NCI-H510A treated with DMSO at 0.1 percent for 48 hours (cell line): Measurements from ENCODE around the gene WDR48.

Source experiments
- DNase-seq: peaks from one replicate; lab custom pipeline; 2025; lab: John Stamatoyannopoulos, UW

The WDR48 gene

DNA sequence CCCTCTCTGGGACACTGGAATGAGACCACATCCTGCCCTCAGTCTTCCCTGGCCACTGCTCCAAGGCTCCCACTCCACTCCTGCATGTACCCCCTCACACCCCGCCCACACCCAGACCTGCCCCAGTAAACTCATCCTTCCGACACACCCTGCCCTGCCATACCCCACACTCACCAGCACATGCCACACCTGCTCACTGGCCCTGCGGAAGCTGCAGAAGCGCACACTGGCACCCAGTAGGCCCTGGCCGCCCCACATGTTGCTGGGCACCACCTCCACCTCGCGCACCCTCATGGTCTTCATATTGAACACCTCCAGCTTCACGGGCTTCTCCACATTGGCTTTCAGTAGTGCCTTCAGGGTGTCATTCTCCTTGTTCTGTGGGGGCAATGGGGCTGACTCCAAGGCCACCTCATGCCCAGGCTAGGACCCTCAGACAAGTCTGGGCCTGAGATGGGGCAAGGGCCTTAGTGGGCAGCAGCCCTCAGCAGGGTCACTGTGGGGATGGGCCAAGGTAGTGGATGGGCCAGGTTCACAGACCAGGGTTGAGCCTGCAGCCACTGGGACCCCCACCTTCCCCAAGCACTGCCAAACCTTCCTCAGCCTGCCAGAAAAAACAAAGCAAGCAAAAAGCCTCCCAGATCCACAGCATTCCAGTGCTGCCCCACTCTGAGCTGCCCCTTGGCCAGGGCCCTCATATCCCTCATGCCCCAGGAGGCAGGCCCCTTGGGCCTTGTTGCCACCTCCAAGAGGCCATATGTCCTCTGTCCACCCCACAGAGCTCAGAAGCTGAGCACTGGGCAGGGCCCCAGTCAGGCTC, 50.9 kb downstream of the WDR48 start:
- no peak for DNase-seq

DNA sequence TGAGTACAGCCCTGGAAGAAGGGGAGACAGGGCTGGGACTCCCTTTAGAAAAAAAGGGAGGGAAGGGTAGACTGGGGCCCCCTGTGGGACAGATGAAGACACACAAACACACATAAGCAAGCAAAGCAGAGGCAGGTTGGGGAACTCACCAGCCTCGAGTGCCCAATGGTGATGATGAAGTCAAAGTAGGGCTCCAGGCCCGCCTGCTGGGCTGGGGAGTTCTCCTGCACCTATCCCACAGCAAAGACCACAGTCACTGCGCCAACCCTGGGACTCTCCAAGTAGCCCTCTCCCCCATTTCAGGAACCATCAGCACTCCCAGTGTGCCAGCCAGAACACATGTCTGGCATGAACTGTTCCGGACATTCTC, 51.5 kb downstream of the WDR48 start:
- DNase-seq = no peak

DNA sequence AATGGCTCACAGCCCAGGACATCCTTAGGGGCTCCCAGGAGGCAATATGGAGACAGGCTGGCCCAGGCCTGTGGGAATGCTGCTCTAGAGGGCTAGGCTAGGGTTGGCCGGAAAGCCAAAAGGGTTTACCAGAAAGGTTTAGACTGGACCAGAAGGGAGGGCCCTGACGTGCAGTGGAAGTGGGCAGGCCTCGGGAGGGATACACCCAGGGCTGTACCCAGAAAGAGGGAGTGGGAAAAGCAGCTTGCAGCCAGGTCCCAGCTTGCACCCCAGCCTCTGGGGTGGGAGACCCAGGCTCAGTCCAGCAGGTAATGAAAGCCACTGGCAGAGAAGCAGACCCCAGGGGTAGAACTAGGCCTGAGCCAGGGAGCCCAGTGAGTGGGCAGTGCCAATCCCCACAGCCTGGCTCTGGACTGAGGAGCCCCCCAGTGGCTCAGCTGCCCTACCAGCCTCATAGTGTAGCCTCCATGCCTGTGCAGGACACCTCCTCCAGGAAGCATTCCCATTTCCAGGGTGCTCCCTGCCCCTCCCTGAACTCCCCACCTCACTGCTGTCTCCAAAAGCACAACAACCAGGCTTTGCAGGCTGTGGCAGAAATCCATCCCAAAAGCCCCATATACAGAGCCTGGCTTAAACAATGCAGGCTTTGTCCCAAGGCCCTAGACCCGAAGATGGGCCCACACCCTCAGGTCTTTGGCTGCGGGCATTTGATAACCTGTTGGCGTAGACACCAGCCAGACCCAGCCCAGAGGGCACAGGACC, 52.2 kb downstream of the WDR48 start:
- DNase-seq = no peak

DNA sequence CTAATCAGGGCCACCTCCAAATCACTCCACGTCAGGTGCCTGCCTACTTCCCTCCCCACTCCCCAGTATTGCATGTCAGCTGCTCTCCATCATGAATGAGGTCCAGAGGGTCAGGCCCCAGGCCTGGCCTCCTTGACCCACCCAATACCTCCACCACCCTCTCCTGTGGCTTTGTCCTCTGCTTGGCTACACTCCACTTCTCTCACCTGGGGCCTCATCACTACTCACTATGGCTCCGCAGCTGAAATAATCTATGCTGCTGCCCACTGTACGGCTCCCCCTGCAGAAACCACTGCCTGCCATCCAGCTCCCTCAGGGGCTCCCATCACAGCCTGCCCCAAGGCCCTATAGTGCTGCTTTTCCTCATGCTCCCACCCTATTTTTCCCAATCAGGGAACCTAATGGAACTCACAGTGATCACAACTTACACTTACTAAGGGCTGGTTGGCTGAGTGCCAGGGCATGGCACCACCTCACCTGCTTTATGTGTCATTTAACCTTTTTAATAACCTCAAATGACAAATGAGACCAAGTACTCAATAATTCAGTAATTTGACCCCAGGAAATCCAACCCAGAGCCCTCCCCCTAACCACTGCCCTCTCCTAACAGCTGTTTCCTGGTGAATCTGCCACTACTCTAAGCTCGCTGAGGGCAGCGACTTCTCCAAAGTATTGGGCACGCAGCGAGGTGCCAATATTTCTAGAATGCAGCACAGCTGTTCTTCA, 53.3 kb downstream of the WDR48 start:
- DNase-seq = peak; percentile 29

DNA sequence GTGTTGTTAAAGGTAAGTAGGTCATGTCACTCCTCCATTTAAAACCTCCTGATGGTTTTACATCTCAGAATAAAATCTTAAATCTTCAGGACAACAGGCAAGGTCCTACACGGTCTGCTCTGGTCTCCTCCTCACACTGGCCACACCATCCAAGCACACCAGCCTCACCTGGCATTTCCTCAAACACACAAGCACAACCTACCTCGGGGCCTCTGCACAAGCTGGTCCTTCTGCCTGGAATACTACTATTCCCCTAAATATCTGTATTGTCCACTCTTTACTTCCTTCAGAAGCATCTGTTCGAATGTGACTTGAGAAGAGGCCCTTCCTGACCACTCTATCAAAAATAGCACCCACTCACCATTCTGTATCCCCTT, 53.9 kb downstream of the WDR48 start:
- DNase-seq = no peak

DNA sequence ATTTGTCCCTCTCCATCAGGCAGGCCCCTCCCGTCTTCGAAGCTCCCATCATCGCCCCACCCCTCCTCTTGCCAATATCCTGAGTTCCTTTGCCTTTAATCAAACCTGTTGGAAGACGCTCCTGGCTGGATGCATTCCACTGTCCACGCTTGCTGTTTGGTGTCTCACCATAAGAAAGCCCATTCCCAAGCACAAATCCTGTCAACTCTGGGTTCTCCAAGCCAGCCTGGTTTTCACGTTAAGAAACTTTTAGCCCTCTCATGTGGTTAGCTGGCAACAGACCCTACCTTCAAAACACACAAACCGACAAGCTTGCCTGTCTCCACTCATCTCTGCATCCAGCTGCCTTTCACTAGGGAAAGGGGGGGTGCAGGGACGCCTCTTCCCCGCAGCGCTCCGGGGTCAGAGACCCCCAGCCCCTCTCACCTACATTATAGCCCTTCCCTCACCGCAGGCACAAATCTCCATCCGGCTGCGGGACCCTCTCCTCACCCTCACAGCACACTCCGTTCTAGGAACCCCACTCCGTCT, 54.5 kb downstream of the WDR48 start:
- no peak for DNase-seq

DNA sequence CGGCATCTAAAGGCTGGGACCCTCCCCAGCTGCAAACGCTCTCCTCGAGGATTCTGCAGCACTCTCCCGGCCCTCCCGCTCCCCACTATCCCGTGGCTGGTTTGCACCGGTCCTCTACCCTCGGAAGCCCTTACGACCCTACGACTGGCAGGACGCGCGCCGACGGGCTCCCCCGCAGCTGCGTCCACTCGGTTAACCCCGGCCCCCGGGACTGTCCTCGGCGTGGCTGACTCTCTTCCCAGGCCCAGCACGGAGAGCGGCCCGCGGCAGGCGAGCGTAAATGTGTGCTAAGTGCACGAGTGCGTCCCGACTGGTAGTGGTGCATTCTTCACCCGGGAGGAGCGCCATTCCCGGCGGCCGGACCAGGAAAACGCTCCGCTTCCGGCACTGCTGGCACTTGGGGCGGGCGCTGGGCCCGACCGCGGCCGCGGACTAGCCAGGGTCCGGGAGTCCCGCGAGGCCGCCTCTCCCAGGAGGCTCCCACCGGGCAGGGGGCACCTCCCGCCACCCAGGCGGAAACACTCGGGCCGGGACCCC, 55.1 kb downstream of the WDR48 start:
- DNase-seq = no peak

DNA sequence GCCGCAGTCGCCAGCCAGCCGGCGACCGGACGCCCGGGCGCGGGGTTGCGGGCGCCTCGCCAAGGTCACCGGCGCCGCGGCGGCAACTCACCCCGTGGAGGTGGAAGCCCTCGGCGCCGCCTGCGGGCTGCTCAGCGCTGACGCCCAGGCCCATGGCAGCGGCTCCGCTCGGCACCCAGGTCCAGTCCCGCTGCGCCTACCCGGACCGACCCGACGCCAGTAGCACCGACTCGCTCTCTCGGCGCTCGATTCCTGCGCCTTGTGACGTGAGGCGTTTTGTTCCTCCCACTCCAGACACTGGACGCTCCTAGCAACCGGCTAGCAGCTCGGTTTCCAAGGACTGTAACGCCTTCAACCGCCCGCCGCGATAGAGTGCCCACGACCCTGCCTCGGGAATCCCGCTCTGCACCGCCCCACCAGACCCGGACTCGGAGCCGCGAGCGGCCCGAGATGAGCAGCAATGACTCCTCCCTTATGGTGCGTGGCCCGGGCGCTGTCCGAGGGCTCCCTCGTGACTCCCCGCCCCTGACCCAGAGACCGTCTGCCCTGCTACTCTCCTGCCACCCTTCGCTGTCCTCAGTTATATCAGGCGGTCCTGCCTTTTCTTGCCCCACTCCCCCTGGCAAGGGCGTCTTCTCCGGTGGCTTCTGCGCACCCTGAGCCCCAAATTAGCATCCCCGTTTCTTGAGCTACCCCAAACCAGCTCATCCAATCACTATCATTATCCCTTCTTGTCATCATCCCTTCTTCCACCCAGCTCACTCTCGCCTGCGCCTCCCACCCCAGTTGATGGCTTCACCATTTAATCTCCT, 55.8 kb downstream of the WDR48 start, which contains the start of the genes GORASP1 and TTC21A:
Gene GORASP1 (minus strand): TSS at position 240 of the 812 bp plus-strand sequence. CDS start 86 bp downstream, at position 154.
Gene TTC21A (plus strand): TSS at position 293 of the 812 bp plus-strand sequence. CDS start 158 bp downstream, at position 451.
- DNase-seq = peak; percentile 45

DNA sequence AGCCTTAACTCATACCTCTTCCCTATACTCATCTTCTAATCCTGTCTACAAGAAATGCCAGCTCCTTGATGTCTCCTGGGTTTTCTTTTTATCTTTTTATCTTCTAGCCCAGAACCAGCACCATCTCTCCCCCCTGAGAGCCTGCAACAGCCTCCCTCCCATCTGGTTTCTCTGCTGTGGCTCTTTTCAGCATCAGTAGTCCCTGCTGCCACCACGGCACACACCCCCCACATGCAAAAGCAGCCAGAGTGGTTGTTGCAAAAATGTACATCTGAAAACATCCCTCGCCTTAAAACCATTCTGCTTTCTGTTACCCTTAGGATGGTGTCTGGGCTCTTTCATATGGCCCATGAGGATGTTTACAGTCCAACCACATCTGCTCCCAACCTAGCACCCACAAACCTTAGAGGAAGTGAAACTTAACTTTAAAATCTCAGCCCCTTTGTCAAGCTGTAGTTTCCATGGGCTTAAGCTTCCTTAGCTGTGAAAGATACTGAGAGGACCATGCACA, 56.4 kb downstream of the WDR48 start:
- DNase-seq = no peak

DNA sequence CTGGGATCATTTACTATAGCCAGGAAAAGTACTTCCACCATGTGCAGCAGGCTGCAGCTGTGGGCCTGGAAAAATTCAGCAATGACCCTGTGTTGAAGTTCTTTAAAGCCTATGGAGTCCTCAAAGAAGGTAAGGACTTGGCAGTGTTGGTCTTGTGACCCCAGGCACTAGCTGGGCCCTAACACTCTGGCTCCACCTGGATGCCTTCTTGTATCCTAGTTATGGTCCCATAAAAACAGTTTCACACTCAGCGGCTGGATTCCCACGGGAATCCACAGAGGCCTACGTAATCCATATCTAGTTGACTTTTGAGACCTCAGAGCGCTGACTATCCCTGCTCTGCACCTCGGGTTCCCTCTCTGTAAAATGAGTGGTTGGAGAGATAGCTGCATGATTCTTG, 57.3 kb downstream of the WDR48 start:
- DNase-seq = no peak

DNA sequence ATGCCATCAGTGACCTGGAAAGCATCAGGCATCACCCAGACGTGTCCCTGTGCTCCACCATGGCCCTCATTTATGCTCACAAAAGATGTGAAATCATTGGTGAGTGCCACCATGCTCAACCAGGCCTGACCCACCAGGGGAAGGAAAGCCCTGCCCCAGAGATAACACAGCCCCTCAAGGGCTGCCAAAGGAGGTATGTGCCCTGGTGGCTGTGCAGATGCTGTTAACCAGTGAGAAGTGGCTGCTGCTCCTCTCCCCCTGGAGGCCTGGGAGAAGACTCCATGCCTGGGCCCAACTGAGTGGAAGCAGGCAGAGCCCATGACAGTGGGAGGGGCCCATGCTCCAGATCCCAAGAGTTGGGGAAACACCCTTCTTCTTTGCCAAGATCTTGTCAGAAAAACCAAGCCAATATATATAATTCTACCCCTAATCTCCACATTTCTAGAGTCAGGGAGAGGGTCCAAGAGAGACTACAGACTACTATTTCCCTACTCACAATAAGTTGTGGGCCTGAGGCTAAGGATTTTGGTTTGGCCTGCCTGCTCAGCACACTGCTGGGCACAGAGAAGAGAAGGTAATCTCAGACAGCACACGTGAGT, 58.3 kb downstream of the WDR48 start:
- DNase-seq = no peak

DNA sequence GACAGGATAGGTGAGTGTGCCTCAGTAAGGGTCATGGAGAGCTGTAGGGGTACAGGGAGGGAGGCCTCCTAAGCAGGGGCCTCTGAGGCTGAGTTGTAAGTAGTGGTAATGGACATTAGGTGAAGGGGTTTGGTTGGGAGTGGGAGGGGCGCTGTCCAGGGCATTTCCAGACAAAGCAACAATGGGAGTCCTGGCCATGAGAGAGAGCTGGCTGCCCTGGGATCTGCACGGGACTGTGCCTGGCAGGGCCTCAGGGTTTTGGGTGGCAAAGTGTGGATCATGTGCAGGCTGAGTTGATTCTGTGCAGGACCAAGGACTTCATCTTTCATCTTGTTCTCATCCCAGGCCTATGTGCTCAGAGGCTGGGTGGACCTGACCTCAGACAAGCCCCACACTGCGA, 60.3 kb downstream of the WDR48 start:
- no peak for DNase-seq

DNA sequence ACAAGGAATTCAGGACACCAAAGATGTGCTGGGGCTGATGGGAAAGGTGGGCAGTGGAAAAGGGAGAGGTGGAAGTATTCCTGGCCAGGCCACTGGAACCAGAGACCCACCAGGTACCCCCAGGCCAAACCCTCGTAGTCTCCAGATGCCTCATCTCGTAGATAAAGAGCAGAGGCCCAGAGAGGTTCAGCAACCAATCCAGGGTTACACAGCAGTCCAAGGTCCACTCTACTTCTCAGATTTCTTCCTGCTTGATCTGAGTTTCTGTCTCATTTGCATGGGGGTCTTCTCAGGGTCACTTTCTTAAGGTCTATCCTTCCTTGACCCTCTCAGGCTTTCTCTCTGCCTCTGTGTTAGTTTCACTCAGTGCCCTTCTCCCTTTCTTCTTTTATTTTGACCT, 60.7 kb downstream of the WDR48 start:
- DNase-seq = no peak

DNA sequence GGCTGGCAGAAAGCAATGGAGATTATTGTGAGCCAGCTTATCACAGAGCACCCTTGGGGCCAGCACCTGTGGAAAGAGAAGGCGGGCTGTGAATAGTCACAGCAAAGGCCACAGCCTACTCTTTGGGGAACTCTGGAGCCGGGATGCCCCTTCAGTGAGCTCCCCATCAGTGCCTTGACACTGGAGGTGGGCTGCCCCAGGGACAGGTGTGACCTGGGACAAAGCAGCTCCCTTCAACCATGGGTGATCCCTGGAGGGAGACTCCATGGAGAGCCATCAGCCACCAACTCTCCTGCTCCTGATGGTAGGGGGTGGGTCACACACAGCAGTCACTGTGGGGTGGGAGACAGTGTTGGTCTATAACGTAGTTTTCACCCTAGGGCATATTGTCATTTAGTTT, 61.5 kb downstream of the WDR48 start:
- no peak for DNase-seq

DNA sequence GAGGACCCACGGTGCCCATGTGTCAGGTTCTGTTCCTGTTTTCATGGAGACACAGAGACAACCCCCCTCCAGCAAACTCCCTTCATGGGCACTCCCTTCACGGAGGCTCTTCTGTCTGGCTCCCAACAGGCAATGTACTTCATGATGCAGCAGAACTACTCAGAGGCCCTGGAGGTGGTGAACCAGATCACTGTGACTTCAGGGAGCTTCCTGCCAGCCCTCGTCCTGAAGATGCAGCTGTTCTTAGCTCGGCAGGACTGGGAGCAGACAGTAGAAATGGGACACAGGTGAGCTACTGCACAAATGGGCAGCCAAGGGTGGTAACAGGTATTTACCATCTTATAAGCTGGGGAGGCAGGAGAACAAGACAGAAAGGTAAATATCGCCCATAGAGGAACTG, 62.6 kb downstream of the WDR48 start:
- no peak for DNase-seq

DNA sequence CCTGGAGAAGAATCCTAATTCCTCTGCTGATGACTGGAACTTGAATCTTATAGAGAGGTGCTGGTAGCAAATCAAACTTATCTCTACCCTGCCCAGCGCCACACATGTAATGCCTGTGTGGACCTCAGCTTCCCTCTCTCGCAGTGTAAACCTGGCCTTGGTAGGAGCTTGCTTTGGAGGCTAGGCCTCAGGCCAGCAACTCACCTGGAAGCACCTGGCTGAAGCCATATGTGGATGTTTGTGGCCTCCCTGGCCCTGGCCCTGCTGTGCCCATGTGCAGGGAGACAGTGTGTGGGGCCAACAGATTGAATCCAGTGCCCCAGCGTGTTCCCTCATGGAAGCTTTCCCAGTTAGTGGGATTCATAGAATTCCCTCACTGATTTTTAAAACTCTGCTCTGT, 64.1 kb downstream of the WDR48 start:
- DNase-seq = no peak

DNA sequence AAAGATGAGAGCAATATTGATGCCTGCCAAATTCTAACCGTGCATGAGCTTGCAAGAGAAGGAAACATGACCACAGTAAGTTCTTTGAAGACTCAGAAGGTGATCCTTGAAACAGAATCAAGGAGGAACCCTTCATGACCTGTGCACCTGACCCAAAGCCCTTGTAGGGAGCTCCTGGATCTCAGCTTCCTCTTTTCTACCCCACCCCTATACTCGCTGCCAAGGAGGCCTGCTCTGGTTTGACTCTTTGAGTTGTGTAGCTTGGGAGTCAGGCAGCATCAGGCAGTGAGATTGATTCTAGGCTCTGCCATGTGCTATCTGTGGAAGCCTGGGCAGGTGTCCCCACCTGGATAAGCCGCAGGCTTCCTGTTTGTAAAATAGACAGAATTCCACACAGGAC, 66.3 kb downstream of the WDR48 start:
- DNase-seq = no peak

DNA sequence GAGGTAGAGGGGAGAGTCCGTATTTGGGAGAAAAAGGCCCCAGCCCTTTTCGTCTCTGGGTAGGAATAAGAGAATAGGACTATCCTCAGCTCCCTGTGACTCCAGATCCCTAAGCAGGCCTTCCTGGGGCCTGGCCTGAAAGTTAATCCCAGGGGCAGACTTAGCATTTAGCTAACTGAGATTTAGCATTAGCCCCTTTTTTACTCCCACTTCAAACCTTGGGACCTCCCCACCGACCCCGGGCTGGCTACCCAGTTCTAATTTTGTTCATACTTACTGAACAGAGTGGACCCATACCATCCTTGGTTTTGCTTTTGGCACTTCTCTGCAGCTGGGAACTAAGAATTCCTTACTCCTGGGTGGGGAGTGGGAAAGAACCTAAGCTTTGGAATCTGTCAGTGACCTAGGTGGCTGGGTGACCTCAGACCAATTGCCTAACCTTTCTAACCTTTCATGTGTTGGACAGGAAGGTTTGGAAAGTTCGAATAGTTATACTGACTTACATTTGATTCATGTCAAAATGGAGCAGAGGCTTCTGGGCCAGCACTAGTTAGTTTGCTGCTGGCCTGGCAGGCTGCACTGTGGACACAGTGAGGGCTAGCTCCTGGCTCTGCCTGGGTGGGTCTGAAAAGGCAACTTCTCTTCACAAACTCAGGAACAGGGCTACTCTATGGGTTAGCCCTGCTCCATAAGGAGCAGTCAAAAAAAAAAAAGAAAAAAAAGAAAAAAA, 67.3 kb downstream of the WDR48 start:
- no peak for DNase-seq

DNA sequence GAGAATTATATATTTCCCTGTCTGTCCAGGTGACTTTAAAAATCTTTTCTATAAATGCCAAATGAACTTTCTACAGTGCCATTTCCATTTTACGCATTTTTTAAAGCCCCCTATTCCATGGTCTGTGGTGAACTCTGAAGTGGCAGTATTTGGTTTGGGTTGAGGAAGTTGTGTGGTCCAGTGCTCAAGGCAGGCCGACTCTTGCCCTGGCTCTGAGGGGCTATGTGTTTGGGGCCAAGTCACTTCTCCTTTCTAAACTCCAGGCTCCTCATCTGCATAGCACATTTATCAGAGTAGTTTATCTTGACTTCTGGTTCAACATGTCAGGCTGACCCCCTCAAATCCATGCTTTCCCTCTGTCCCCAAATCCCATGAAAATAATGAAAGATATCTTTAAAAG, 69.8 kb downstream of the WDR48 start:
- no peak for DNase-seq

DNA sequence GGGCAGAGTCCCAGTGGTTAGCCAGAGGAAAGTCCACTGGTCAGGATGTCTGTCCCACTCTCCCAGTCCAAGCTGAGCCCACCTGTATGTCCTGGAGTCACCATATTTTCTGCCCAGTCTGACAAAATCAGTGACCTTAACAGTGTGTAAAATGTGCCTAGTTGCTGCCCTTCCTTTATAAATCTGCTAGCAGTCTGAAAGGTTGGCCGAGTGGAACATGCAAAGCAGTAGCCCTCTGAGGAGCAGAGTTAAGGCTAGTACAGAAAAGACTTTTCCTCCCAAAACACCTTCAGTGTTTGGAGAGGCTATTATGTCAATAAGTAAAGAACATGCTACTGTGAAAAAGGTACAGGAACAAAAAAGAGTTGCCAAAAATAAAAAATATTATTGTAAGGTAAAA, 71.0 kb downstream of the WDR48 start:
- no peak for DNase-seq
